Measurements from ENCODE around the gene HDGF.

The HDGF gene

DNA sequence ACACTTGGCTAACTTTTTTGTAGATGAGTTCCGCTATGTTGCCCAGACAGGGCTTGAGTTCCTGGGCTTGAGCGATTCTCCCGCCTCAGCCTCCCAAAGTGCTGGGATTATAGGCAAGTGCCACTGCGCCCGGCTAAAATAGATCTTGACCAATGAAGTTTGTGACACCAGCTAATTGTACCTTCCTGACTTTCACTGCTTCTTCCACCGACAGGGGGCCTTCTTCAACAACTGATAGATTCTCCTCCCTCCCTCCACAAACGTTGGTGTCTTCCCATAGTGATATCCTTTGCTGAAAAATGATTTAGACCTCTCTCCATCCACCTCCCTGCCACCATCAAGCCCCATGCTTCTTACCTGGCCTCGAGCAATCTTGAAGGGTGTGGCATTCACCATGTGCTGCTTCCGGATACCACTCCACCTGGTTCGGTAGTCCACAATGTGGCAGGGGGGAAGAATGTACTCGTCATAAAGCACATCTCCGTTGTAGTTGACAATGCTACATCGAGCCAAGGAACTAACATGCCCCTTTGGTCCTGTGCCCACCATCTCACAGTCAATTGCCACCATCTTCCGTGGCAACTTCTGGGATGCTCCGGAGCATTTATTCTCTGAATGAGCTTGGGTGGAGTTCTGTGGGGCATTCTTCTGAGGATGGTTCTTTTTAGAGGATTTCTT is 24.8 kb downstream of the HDGF start:
- peaks cover 28% of the 10 kb centered on the region for H3F3A ChIP-seq (ENCODE audit: control insufficient read depth, insufficient read depth)
- peaks cover 36% of the 10 kb centered on the region for H3K4me1 ChIP-seq (ENCODE audit: control insufficient read depth, low read length)
- H4K20me1 ChIP-seq (ENCODE audit: control insufficient read depth, insufficient read depth, low read depth, low read length), result peaks cover 29% of the 10 kb centered on the region
- peak overlapping the region; percentile 73 for H3K27ac ChIP-seq (ENCODE audit: low read depth, low read length)
- peak overlapping the region; percentile 97 for H3K4me3 ChIP-seq (ENCODE audit: low read length)
- H3K79me2 ChIP-seq (ENCODE audit: control insufficient read depth, low read length), result peaks cover 83% of the 10 kb centered on the region
- H3K36me3 ChIP-seq (ENCODE audit: control insufficient read depth, low read length), result peaks cover 76% of the 10 kb centered on the region
- TF ChIP-seq CTCF (IDR thresholded peaks at IDR 0.05; ENCODE audit: low read depth, low read length, poor library complexity, severe bottlenecking) (peak; percentile 83), EZH2phosphoT487 (IDR thresholded peaks at IDR 0.05; ENCODE audit: borderline replicate concordance, low read length) (no peak)
- no peaks in the 10 kb centered on the region for H3K9me3 ChIP-seq (ENCODE audit: control insufficient read depth, insufficient read depth, low read length)
- no peaks in the 10 kb centered on the region for H3K27me3 ChIP-seq (ENCODE audit: control insufficient read depth, low read length)
- H3K9me2 ChIP-seq (replicated peaks; ENCODE audit: control insufficient read depth, low read length), result no peaks in the 10 kb centered on the region
- peak overlapping the region; percentile 91 for H3K4me2 ChIP-seq (ENCODE audit: low read length)

GRCh38 chr1:156725683-156726280 is 25.7 kb downstream of the HDGF start:
- Histone ChIP-seq H3K9me3 (ENCODE audit: control insufficient read depth, insufficient read depth, low read length) (no peaks in the 10 kb centered on the region), H3F3A (ENCODE audit: control insufficient read depth, insufficient read depth) (peaks cover 27% of the 10 kb centered on the region), H4K20me1 (ENCODE audit: control insufficient read depth, insufficient read depth, low read depth, low read length) (peaks cover 34% of the 10 kb centered on the region), H3K79me2 (ENCODE audit: control insufficient read depth, low read length) (peaks cover 87% of the 10 kb centered on the region), H3K4me1 (ENCODE audit: control insufficient read depth, low read length) (peaks cover 36% of the 10 kb centered on the region), H3K4me2 (ENCODE audit: low read length) (peak overlapping the region; percentile 91), H3K36me3 (ENCODE audit: control insufficient read depth, low read length) (peaks cover 81% of the 10 kb centered on the region), H3K27ac (ENCODE audit: low read depth, low read length) (peak overlapping the region; percentile 73), H3K27me3 (ENCODE audit: control insufficient read depth, low read length) (no peaks in the 10 kb centered on the region), H3K4me3 (ENCODE audit: low read length) (peak overlapping the region; percentile 97), H3K9me2 (replicated peaks; ENCODE audit: control insufficient read depth, low read length) (no peaks in the 10 kb centered on the region)
- peak; percentile 97 for TF ChIP-seq CTCF (IDR thresholded peaks at IDR 0.05; ENCODE audit: low read depth, low read length, poor library complexity, severe bottlenecking)
- no peak for TF ChIP-seq EZH2phosphoT487 (IDR thresholded peaks at IDR 0.05; ENCODE audit: borderline replicate concordance, low read length)

DNA sequence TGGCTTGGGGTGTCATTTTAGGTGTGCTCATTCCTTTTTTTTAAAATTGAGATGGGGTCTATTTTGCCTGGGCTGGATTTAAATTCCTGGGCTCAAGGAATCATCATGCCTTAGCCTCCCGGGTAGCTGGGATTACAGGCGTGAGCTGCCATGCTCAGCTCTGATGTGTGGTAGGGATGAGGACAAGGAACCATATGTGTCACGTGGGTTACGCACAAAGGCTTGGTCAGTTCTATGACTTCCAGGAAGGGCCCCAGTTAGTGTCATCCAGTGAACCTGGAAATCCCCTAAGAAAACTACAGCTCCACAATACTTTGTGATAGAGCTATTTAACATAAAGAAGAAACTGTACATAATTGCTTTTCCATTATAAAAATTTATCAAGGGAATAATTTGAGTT is 29.9 kb downstream of the HDGF start:
- H4K20me1 ChIP-seq (ENCODE audit: control insufficient read depth, insufficient read depth, low read depth, low read length), result peaks cover 34% of the 10 kb centered on the region
- H3K36me3 ChIP-seq (ENCODE audit: control insufficient read depth, low read length), result peaks cover 62% of the 10 kb centered on the region
- H3K4me2 ChIP-seq (ENCODE audit: low read length), result no peak overlapping the region

More for the DNA sequence above, 29.9 kb downstream of the HDGF start:
- Histone ChIP-seq H3K27me3 (ENCODE audit: control insufficient read depth, low read length) (no peaks in the 10 kb centered on the region), H3F3A (ENCODE audit: control insufficient read depth, insufficient read depth) (peaks cover 13% of the 10 kb centered on the region), H3K27ac (ENCODE audit: low read depth, low read length) (no peak overlapping the region), H3K4me3 (ENCODE audit: low read length) (no peak overlapping the region), H3K9me3 (ENCODE audit: control insufficient read depth, insufficient read depth, low read length) (no peaks in the 10 kb centered on the region), H3K9me2 (replicated peaks; ENCODE audit: control insufficient read depth, low read length) (no peaks in the 10 kb centered on the region), H3K4me1 (ENCODE audit: control insufficient read depth, low read length) (peaks cover 22% of the 10 kb centered on the region), H3K79me2 (ENCODE audit: control insufficient read depth, low read length) (peaks cover 53% of the 10 kb centered on the region)
- no peak for TF ChIP-seq EZH2phosphoT487 (IDR thresholded peaks at IDR 0.05; ENCODE audit: borderline replicate concordance, low read length)
- no peak for TF ChIP-seq CTCF (IDR thresholded peaks at IDR 0.05; ENCODE audit: low read depth, low read length, poor library complexity, severe bottlenecking)
